Loucy (cell line): ENCODE data around the gene LDHB.
A peak's percentile ranks its signal among the peaks of the same experiment; 100 is the strongest.

Experiments
- EZH2phosphoT487 ChIP-seq: fragments of 200-600 bp; IDR thresholded peaks from 2 replicates; pipeline ENCODE4 v1.6.1; 2018; ENCODE audit warnings: antibody characterized with exemption, mild to moderate bottlenecking, moderate library complexity, borderline replicate concordance
- TF ChIP-seq, protein P1 (sequence below): fragments of 200-600 bp; sonication (generic); conservative IDR thresholded peaks from 2 replicates; pipeline ENCODE4 v1.5.1; 2014; ENCODE audit warnings: mild to moderate bottlenecking, antibody characterized with exemption, low read length

DNA sequence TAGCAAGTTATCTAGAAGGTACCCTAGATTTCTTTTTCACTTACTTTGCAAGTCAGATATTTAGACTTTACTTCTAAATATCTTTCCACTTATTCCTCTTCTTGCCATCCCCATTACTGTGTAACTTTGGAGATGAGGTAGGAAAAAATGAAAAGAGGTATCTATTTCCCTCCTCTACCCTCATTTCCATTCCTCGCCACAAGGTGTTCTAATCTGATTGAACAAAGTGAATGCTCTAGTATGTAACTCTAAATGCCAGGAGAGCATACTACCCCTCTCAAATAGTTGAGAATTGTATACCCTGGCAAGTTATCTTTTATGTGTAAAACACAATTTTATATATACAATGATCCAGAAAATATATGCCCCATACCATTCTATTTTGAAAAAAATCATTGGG is 1.7 kb upstream of the LDHB start:
- TF ChIP-seq, protein P1, sequence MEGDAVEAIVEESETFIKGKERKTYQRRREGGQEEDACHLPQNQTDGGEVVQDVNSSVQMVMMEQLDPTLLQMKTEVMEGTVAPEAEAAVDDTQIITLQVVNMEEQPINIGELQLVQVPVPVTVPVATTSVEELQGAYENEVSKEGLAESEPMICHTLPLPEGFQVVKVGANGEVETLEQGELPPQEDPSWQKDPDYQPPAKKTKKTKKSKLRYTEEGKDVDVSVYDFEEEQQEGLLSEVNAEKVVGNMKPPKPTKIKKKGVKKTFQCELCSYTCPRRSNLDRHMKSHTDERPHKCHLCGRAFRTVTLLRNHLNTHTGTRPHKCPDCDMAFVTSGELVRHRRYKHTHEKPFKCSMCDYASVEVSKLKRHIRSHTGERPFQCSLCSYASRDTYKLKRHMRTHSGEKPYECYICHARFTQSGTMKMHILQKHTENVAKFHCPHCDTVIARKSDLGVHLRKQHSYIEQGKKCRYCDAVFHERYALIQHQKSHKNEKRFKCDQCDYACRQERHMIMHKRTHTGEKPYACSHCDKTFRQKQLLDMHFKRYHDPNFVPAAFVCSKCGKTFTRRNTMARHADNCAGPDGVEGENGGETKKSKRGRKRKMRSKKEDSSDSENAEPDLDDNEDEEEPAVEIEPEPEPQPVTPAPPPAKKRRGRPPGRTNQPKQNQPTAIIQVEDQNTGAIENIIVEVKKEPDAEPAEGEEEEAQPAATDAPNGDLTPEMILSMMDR, result peak; percentile 49
- TF ChIP-seq EZH2phosphoT487, result no peak
